ENCODE data around the gene MMADHC.
"Not testable (repeated sequence)": the region's sequence is repeated elsewhere in the genome, so short reads cannot be mapped to it uniquely, and the experiment has no call there.

Gene MMADHC

DNA sequence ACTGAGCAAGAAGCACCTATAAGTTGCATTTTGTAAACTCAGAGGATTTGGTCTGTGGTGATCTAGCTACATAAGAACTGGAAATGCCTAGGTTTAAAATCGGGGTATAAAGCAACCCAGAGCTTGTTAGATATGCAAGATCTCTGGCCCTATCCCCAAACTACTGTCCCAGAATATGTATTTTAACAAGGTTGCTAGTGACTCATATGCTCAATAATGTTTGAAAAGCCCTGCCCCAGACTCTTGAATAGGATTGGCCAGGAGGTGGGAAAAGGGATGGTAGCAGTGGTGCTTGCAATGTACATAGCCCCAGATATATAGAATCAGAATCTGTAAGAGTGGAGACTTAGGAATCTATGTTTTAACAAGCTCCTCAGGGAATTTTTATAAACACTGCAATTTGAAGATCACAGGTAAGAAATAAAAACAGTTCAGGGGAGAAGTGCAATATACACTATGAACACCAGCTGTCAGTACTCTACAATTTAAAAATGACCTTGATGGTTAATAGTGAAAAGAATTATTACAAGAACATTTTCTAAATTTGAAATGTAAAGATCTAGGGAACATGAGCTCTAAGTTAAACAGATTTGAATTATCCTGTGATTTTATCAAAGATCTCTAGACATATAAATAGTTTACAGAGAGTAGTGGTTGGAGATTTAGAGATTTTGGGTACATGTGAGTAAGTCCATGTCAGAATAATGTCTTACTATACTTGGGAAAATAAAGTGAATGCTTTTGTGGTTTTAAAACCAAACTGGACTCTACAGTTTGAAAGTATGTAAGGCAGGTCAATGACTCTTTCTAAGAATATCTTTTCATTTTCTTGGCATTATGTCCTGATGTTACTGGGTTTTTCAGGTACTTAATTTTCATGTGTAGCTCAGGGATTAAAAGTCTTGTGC is 7.7 kb upstream of the MMADHC start:
- no peak for DNase-seq (ENCODE audit: low read depth)

DNA sequence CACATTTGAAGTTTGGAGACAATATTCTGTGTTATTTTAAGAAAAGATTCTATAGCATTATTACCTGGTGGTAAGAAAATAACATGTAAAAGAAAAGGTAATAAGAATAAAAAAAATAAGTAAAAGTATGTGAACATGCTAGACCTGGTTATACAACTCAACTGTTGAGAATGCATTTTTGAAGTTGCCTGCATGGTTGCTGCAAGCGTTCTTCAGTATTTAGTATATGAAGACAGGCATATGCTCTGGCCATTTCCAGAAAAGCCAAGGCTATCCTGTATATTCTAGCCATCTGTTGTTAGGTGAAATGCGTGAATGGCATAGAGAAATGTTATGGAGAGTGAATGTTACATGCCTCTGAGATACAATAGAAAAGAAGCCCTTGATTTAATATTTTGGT is 6.8 kb upstream of the MMADHC start:
- no peak for DNase-seq (ENCODE audit: low read depth)

DNA sequence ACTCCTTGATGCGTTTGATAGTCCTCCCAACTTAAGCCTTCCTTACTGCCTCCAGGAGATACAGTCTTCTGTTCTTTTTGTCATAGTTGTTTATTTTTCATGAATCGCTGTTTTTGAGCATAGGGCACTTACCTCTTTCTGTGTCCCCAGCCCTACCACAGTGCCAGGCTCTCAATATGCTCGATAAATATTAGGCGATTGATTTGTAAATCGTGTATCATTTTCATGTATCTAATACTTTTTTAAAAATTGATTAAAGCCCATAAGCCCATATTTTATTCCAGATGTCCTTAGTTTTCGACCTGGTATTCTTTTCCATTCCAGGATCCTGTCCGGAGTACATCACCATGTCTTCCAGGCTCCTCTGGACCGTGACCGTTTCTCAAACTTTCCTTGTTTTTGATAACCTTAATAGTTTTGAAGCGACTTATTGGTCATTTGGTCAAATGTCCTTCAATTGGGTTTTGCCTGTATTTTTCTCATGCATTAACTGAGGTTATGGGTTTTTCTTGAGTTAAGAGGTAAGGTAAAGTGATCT is 444 bp upstream of the MMADHC start:
- no peak for DNase-seq (ENCODE audit: low read depth)

DNA sequence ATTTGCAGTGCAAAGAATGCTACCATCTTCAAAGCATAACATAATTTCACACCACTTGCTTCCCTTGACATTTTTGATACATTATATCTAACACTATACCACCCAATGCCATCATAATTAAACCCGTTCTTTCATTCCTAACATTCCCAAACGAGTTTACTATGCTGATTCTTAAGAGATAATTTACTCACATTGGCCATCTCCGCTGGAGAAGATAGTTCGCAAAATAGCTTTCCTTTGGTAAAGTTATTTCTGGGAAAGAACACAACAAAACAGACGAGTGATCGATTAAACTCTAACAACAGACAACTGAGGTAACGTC is 716 bp downstream of the MMADHC start:
- DNase-seq (ENCODE audit: low read depth) = no peak

DNA sequence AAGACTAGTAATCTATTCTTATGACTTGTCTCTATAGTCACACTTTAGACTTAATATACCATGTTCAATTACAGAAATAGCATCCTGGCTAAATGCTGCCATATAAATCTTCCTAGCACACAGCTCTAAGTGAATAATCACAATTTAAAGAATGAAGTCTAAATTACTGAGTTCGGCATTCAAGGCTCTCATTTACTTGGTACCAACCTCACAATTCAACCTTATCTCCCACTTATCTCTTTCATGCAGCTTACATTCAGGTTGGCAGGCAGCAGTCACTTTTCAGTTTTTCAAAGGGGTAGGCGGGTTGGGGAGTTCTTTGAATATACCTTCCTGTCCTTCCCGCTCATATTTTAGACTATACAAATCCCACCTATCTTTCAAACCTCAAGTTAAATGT is 1.5 kb downstream of the MMADHC start:
- no peak for DNase-seq (ENCODE audit: low read depth)

DNA sequence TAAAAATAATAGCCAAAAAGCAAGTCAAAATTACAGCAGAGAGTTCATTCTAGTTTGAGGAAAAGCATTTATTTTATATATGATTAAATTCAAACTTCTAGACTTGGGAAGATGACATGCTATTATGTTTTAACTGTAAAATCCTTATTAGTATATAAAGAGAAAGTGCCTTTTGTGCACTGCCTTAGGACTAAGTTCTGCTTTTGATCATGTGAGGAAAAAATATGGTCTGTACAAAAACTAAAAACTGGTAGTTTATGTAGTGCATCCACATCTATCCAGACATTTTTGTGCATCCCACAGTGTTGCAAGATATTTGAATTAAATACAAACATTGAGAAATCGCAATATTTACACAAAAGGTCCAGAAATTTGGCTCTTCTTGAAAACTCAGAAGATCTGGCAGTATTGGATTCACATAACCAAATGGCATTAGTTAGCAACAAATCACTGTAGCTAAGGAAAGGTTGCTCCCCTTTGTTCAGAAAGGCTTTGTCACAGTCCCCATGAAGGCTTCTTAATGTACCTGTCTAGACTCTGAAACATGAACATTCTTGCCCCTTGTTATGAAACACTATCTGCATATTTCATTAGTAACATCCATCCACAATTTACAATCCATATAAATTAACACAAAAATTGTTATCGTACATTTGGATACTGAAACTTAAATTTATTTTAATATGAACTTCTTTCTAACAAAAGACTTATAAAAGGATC is 2.2 kb downstream of the MMADHC start:
- DNase-seq (ENCODE audit: low read depth) = no peak

DNA sequence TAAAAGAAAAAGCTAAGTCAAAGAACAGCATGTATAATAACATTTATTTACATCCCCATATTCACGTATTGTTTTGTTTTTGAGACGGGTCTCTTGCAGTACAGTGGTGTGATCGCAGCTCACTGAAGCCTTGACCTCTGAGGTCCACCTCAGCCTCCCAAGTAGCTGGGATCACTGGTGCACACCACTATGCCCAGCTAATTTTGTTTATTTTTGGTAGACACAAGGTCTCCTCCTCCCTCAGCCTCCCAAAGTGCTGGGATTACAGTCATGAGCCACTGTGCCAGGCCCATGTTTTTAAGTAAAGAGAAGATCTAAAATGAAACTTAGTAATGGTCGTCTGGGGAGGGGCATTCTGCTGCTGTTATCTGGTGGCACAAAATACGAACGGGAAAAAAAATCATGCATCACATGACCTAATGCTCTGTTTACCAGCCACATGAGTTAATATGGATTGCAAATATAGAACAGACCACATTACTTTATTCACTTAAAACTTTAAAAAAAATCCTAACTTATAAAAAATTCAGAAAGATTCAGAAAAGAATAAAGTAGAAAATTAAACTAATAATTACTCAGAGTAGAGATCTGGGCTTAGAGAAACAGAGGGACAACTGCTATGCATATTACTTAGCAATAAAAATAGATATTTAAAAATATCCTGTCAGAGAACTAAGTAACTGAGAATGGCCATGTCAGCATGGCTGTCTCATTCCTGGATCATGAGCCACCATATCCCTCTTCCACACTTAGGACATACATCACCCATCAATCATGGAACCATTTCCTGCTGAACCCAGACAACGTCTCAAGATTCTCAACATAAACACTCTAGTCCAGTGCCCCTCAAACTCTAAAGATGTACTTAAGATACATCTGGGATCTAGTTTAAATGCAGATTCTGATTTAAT is 7.3 kb downstream of the MMADHC start:
- DNase-seq (ENCODE audit: low read depth) = no peak

DNA sequence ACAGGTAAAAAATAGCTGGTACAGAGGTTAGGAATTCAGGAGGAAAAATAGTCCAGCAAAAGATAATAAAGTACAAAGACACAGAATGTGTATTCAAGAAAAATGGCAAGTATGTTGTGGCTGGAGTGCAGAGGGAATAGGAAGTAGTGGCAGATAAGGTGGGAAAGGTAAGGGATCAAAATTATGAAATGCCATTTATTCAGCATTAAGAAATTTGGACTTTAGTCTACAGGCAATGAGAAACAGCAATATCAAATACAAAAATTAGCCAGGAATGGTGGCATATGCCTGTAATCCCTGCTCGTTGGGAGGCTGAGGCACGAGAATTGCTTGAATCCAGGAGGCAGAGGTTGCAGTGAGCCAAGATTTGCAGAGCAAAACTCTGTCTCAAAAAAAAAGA is 10.3 kb downstream of the MMADHC start:
- no peak for DNase-seq (ENCODE audit: low read depth)

DNA sequence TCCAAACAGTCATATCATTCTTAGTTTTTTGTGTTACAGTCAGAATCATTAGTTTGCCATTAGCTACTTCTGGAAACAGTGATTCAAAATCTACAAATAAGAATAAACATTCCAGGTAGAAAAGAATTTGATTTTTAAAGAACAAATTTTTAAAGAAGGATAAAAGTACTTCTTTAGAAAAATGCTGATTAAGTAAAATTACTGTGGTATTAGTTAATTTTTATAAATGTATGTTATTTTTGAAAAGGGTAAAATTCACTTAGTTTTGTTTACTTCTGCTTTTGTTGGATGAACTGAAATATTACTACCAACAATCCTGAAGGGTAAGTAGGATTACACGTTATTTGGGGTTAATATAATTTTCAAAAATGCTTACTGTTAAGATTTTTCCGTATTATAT is 11.8 kb downstream of the MMADHC start:
- DNase-seq (ENCODE audit: low read depth) = no peak

DNA sequence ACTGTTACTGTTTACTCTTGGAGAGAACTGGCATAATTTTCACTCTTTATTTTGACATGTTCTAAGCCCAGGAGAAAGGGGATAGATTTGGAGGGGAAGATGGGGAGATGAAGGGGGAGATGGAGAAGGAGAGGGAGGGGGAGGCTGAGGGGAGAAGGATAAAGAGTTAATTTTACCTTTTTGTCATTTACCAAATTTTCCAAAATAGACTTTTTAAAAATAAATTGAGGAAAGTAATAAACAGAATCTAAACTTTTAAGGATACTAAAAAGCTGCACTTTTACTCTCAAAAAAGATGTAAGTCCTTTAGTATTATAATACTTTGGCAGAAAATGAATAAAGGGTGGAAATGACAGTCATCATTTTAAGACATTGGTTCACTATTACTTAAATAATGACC is 12.3 kb downstream of the MMADHC start:
- no peak for DNase-seq (ENCODE audit: low read depth)

DNA sequence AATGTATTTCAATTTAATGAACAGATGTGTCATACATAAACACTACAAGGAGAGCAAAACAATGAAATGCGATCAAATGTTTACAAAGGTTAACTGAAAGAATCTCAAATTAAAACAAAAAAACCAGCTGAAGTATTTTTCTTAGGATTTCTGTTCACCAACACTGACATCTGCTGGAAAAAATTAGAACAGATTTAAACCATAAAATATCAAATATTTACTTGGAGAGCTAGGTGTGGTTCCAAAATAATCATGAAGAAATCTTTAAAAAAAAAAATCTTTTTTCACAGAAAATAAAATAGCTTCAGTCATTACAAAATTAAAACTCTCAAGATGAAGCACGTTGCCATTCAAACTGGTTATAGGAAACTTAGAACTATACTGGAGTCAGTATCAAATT is 13.8 kb downstream of the MMADHC start:
- DNase-seq (ENCODE audit: low read depth) = no peak

DNA sequence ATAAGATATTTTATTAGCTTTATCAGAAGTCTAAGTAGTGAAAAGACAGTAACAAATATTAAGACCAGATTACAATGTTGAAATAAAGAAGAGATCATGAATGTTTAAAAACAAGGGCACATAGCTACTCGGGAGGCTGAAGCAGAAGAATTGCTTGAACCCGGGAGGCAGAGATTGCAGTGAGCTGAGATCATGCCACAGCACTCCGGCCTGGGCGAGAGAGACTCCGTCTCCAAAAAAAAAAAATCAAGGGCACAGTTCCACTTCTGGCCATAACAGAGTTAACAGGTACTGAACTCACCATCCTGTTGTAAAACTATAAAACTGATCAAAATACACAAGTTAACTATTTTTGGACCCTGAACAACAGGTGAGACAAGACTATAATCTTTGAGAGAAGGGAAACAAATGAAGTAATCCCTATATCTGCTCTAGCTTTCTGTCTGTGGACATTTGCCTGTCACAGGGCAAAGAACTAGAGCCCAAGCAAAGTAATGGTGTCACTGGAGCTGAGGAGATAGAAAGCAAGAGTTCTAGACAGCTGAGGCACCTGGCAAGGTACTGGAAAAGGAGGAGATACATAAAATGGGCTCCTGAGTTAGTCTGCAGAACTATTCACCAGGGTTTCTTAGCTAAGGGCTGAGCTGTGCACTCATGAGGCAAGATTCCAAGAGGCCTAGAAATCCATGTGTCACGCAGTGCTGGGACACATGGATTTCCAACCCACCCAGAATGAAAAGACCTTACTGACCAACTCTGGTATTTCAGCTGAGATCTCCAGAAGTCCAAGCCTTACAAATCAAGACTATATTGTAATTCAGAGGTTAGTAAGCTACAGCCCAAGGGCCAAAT is 15.2 kb downstream of the MMADHC start:
- DNase-seq (ENCODE audit: low read depth) = no peak

DNA sequence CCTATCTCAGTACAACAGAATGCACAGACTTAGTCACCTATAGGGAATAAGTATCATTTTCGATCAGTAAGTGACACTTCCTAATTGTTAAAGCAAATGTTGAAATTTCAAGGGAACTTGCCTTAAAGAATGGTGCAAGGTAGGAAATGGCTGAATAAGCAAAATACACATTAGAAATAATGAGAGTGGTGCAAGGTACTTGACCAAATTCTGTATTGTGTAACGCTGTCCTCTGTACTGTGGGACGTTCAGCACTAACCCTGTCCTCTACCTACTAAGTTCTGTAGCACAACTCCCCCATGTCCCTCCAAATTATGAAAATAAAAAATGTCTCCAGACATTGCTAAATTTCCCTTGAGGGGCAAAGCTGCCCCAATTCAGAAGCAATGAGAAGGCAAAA is 19.4 kb downstream of the MMADHC start:
- no peak for DNase-seq (ENCODE audit: low read depth)

DNA sequence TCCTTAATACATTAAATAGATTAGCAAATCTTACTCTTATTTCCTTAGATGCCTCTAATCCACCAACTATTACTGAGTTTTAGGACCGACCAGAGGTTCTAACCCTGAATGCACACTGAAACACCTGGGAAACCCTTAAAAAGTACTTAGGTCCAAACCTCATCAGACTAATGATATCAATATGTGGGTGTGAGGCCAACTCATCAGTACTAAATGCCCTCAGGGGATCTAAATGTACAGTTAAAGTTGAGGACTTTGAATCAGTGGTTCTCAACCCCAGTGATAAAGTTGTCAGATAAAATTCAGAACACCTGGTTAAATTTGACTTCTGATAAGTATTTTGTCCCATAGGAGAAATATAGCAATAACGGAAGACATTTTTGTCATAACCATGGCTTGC is 20.9 kb downstream of the MMADHC start:
- no peak for DNase-seq (ENCODE audit: low read depth)

DNA sequence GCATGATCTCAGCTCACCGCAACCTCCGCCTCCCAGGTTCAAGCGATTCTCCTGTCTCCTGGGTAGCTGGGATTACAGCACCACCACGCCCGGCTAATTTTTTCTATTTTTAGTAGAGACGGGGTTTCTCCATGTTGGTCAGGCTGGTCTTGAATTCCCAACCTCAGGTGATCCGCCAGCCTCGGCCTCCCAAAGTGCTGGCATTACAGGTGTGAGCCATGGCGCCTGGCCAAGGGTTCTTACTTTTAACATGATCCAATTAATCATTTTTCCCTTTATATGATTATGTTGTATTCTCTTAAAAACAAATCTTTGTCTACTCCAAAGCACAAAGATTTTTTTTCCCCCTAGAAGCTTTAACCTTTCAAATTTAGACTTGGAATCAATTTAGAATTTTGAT is 21.9 kb downstream of the MMADHC start:
- not testable (repeated sequence) for DNase-seq (ENCODE audit: low read depth)

DNA sequence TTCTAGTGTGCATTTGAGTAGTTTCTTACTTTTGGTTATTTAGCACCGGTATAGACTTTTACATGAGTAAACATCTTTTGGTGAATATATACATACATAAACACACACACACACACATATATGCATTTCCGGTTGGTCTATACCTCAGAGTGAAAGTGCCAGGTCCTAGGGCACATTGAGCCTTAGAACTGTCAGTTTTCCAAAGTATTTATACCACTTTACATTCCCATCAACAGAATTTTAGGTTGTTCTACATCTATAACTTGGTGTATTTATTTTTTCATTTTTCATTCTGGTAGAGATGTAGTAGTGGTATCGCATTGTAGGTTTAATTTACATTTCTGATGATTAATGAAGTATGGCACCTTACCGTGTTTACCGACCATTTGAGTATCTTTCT is 22.6 kb downstream of the MMADHC start:
- DNase-seq (ENCODE audit: low read depth) = no peak

DNA sequence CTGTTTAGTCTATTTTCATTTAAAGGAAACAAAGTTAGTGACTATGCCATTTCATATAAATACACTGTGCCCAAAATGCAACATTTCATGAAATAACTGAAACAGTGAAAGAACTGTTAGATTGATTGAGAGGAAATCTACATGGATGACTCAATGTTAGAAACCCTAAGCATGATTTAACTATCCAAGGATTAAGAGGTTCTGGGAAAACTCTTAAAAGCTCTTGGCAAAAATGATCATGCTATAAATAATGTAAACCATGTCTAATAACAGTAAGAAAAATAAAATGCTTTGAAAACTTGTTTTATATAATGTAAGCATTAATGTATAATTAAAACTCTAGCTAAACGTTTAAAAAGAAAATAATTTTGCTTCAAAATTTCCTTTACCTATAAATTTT is 23.5 kb downstream of the MMADHC start:
- DNase-seq (ENCODE audit: low read depth) = no peak

DNA sequence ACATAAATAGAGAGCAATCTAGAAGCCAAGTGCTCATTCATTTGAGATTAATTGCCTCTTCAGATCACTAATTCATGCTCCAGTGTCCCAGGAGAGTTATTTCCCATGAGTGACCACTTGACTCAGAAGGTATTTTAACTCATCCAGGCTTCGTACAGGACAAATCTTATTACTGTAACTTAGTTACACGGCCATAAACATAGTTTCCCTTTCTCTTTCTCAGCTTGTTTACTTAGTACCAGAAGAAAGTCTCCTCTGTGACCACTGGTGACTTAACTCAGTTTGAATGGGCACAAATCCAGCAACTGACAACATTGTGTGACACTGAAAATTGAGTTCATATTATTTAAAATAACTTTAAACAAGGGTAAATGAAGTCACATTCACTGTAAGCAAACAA is 25.3 kb downstream of the MMADHC start:
- DNase-seq (ENCODE audit: low read depth) = no peak

DNA sequence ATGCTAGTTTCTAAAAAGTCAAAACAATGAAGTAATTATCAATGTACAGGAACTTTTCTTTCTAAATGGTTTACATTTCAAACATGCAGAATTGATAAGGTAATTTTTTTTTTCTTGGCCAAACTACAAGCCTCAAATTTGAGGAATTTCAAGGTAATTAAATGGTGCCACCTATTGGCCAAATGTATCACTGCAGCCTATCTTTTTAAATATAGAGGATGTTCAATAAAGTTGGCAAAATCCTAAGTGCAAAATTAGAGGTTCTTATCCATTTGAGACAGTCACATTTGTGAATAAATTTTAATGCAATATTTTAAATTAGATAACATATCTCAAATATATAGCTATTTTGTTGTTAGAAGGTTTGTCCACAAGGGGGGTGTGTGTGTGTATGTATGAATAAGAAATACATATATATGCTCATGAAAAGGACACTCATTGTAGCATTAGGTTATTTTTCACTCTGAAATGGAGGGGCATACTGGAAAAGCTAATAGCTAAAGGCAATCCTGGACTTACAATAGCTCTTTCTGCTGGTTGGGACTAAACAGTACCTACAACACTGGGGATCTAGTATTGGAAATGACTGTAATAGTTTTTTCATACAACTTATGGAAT is 26.2 kb downstream of the MMADHC start:
- no peak for DNase-seq (ENCODE audit: low read depth)

DNA sequence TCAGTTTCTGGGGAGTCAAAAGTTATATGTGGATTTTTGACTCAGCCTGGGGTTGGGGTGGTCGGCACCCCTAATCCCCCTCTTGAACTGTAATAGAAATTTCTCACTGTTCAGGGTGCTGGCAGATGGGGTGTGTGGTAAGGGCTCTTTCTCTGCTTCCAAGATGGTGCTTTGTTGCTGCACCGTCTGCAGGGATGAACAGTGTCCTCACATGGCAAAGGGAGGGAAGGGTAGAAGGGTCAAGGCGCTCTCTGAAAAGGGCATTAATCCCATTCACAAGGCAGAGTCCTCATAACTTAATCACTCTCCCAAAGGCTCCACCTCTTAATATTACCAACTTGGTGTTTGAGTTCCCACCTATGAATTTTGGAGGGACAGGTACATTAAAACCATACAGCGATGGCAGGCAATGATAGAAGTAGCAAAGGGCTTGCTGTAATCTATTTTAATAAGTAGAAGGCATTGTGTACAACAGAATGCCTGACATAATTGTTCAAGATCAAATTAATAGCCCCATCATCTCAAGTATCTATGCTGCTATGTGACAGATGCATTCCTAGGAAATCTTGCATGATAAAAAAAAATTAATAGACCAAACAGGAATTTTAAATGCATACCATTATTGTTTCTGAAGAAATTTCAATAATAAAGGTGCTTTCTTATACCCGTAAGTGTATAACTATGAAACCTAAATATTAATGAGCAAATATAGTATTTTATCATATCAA is 28.1 kb downstream of the MMADHC start:
- no peak for DNase-seq (ENCODE audit: low read depth)

Data from fibroblast of the conjunctiva (primary cell).